Stimulated activated CD8-positive, alpha-beta memory T cell treated with anti-CD3 and anti-CD28 coated beads, Interleukin-15, amount 100 ng/mL, for 24 hours (primary cell): ENCODE data around the gene GMCL1.
"Not testable (repeated sequence)": the region's sequence is repeated elsewhere in the genome, so short reads cannot be mapped to it uniquely, and the experiment has no call there.

ENCODE experiments used
- DNase-seq: peaks from one replicate; pipeline ENCODE4 v3.0.0-alpha.2; 2020; ENCODE audit warnings: low read depth

The GMCL1 gene

GRCh38 chr2:69848186-69848790 lies 18.8 kb downstream of the GMCL1 start:
- DNase-seq = no peak

DNA sequence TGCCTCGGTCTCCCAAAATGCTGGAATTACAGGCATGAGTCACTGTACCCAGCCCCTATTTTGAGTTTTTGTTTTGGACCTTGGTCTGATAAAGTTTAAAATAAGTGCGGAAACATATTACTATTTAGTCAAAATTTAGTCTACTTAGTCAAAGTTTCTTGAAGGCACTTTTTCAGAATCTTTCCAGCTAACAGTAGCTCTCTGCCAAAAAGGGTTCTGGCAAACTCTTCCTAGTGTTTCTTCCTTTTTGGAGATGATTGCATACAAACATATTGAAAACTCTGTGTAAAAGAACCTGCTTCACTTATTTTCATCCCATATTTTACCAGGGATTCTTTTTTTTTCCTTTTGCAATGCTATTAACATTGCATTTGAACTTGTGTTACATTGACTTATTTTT lies 28.8 kb downstream of the GMCL1 start:
- no peak for DNase-seq

DNA sequence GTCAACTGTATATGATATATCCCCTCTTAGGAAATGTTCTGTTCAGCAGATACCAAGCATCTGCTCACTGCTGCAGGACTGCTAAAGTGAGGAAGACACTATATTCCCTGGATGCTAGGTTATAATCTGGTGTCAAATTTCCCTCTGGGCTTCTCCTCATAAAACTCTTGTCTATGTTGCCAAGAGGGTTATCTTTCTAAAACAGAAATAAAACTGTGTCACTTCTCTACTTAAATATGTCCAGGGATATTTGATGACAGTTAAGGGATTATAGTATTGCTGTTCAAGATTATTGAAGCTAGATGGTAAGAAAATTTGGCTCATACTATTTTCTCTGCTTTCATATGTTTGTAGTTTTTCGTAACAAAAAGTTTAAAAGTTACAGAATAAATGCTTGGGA lies 33.8 kb downstream of the GMCL1 start:
- no peak for DNase-seq

DNA sequence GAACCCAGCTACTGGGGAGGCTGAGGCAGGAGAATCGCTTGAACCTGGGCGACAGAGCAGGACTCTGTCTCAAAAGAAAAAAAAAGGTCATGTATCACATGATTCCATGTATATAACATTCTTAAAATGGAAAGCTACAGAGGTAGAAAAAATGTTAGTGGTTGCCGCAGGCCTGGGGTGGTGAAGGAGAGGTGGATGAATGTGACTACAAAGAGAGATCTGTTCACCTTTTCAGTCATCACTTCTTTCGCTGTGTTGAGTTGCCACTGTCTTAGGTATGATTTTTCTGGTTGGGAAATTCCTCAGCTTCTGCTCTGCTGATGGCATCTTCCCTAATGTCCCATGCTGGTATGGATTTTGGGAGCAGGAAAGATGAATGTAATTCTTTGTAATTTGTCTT lies 59.0 kb downstream of the GMCL1 start:
- no peak for DNase-seq

DNA sequence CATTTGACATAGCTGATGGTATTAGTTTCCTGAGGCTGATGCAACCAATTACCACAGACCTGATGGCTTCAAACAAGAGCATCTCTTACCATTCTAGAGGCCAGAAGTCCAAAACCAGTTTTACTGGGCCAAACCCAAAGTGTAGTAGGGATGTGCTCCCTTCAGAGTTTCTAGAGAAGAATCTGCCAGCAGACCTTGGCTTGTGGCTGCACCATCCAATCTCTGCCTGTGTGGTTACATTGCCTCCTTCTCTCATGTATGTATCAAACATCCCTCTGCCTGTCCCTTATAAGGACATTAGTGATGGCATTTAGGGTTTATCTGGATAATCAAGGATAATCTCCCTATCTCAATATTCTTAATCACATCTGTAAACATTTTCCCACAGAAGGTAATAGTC lies 59.8 kb downstream of the GMCL1 start:
- DNase-seq = no peak

DNA sequence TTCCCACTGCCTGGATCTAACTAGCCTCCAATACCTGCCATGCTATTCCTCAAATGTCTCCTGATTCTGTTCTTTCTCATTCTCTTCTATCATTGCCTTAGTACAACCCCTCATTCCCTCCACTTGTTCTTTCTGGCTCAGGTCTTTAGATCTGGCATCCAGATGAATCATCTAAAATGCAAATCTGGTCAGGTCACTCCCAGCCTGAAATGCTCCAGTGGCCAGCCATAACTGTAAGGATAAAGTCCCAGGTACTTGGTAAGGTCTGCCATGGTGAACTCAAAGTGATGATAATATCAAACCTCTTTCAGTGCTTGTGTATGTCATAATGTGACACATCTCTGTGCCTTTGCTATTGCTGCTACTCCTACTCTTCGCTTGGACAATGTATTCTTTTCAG lies 61.4 kb downstream of the GMCL1 start:
- no peak for DNase-seq

DNA sequence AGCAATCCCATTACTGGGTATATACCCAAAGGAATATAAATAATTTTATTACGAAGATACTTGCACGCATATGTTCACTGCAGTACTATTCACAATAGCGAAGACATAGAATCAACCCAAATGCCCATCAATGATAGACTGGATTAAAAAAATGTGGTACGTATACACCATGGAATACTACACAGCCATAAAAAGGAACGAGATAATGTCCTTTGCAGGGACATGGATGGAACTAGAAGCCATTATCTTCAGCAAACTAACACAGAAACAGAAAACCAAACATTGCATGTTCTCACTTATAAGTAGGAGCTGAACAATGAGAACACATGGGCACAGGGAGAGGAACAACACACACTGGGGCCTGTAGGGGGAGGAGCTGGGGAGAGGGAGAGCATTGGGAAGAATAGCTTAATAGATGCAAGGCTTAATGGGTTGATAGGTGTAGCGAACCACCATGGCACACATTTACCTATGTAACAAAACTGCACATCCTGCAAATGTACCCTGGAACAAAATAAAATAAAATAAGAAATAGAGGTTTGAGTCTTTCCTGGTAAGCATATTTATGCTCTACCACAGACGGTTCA lies 63.5 kb downstream of the GMCL1 start:
- DNase-seq = not testable (repeated sequence)

GRCh38 chr2:69893684-69894551 lies 64.5 kb downstream of the GMCL1 start, which contains the start of gene SNRNP27:
Gene SNRNP27, plus strand, starts transcription at chr2:69893956. Its CDS starts 29 bp downstream, at chr2:69893985.
- DNase-seq = peak; percentile 62

DNA sequence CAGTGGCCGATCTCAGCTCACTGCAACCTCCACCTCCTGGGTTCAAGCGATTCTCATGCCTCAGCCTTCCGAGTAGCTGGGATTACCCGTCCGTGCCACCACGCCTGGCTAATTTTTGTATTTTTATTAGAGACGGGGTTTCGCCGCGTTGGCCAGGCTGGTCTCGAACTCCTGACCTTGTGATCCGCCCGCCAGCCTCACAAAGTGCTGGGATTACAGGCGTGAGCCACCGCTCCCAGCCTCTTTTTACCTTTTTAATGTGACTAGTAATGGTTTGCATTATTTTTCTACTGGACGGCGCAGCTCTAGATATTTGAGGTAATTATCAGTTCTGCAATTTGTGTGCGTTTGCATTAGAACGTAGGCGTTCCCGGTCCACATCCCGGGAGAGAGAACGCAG lies 65.3 kb downstream of the GMCL1 start:
- not testable (repeated sequence) for DNase-seq

DNA sequence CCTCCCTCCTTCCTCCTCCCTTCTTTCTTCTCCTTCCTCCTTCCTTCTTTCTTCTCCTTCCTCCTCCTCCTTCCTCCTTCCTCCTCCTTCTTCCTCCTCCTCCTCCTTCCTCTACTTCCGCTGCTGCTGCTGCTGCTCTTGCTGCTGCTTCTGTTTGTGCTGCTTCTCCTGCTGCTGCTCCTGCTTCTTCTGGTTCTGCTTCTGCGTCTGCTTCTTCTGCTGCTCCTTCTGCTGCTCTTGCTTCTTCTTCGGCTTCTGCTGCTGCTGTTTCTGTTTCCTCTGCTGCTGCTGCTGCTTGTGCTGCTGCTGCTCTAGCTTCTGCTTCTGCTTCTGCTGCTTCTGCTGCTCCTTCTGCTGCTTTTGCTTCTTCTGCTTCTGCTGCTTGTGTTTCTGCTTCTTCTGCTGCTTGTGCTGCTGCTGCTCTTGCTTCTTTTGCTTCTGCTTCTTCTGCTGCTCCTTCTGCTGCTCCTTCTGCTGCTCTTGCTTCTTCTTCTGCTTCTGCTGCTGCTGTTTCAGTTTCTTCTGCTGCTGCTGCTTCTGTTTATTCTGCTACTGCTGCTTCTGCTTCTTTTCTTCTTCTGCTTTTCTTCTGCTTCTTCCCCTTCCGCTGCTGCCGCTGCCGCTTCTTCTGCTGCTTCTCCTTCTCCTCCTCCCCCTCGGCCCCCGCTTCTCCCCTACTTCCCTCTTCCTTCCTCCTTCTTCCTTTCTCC lies 72.9 kb downstream of the GMCL1 start:
- no peak for DNase-seq

DNA sequence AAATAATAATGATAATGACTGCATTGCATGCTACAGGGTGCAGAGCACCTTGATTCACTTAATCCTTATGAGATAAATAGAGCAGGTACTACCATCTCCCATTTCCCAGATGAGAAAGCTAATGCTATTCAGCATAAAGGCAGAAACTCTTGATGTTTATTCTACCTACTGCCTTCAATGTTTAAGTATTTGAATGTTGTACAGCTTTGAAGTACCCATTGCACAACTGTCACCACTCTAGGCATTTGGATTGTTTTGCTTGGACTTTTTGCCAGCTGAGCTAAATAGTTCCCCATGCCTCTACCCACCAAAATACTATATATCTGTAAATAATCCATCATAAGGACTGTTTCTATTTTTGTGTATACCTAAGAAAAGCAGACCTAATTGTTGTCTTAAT lies 77.8 kb downstream of the GMCL1 start:
- no peak for DNase-seq

GRCh38 chr2:69911985-69912563 lies 82.6 kb downstream of the GMCL1 start:
- no peak for DNase-seq

GRCh38 chr2:69914164-69914949 lies 84.9 kb downstream of the GMCL1 start:
- no peak for DNase-seq

- DNase-seq = peak; percentile 95
Measured at GRCh38 chr2:69914950-69915945, 85.8 kb downstream of the GMCL1 start, which contains the start of gene MXD1. Gene MXD1, plus strand, starts transcription at chr2:69915109. Its CDS starts 222 bp downstream, at chr2:69915331.

- DNase-seq = no peak
Measured at GRCh38 chr2:69916106-69916505, 86.6 kb downstream of the GMCL1 start.

DNA sequence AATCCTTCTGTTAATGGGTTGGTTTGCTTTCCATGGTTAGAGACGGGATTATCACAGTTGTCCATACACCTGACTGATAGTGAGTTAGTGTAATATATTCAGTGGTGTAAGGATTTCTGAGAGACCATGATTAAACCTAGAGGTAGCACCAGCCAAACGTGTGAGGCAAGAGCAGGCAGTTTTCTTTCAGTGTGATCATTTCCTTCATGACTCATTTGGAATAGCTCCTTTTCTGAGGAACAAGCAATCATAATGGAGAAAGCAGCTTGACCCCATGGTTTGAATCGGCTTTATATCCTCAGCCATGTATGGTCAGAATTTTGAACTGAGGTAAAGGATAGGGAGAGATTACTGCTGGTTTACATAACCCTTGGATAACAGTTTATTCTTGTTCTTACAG lies 88.4 kb downstream of the GMCL1 start:
- DNase-seq = no peak

DNA sequence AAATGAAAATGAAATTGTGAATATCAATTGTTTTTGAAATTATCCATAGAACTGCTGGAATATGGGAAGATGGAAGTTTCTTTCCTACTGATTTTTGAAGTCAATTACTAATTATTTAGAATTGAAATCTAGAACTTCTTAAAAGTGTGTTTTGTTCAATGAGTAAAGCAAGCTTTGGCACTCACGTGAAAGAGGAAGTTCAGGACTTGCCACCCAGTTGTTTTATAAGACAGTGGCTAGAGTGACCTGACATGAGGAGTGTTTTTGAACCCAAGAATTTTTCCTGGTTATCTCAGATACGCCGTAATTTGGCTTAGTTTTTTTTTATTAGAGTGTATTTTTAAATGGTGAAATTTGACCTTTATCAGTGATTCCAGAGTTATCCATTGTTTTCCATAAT lies 88.9 kb downstream of the GMCL1 start:
- no peak for DNase-seq

DNA sequence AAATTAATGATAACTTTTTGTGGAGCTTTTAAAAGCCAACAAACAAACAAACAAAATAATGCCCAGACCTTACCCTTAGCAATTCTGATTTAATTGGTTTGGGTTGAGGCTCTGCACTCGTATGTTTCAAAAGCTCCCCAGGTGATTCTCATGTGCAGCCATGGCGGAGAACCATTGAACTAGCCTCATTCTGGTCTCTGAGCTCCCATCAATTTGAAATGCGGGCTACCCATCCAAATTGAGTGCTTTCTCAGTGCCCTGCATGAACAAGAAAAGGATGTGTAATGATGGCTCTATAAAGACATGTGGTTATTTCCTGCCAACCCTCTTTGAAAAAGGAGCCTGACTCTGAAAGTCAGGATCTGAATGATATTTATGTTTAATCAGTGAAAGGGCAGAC lies 93.7 kb downstream of the GMCL1 start:
- no peak for DNase-seq

DNA sequence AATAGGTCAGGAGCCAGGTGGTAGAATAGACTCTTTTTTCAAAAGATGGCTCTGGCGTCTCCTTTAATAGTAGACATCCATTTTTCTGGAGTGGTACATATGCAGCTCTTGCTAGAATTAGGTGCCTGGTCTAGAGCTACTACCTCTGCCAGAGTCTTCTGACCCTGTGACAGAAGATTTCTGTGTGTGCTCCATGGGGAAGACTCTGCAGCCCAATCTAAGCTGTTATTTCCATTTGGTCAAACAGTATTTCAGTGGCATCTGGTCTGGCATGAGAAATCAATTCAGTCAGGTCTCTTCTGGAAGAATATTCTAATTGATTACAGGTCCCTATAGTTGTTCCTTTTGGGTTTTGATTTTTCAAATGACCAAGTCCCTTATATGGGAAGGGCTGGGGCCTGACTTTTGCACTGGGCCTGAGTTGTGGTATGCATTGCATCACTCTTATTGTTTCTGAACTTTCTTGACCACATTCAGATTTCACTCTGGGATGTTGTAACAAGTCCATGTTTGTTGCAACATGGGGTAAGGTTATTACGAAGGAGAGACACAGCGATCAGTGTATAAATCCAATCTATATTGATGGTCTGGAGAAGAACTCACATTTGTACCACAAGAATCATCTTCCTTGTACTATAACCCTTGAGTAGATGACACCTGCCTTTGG lies 97.5 kb downstream of the GMCL1 start:
- DNase-seq = no peak
